Astrocyte of the hippocampus (primary cell): Measurements from ENCODE around the gene SUCLG2.

Source experiments
- DNase-seq: peaks from one replicate; pipeline ENCODE4 v3.0.0; 2011; ENCODE audit warnings: low read depth, low spot score

SUCLG2 gene

GRCh38 chr3:67458408-67458807 is 196.0 kb downstream of the SUCLG2 start:
- peak; percentile 16 for DNase-seq

GRCh38 chr3:67453628-67454027 is 200.8 kb downstream of the SUCLG2 start:
- no peak for DNase-seq

GRCh38 chr3:67450153-67450552 is 204.3 kb downstream of the SUCLG2 start:
- no peak for DNase-seq

GRCh38 chr3:67447393-67447792 is 207.0 kb downstream of the SUCLG2 start:
- DNase-seq: no peak

GRCh38 chr3:67437789-67438188 is 216.6 kb downstream of the SUCLG2 start:
- DNase-seq: no peak

- DNase-seq: no peak
Measured at GRCh38 chr3:67437090-67437489, 217.3 kb downstream of the SUCLG2 start.

- no peak for DNase-seq
Measured at GRCh38 chr3:67433109-67433508, 221.3 kb downstream of the SUCLG2 start.

GRCh38 chr3:67431887-67432286 is 222.5 kb downstream of the SUCLG2 start:
- DNase-seq: no peak

GRCh38 chr3:67423722-67424121 is 230.7 kb downstream of the SUCLG2 start:
- DNase-seq: no peak

- no peak for DNase-seq
Measured at GRCh38 chr3:67421912-67422311, 232.5 kb downstream of the SUCLG2 start.

- DNase-seq: no peak
Measured at GRCh38 chr3:67419779-67420178, 234.6 kb downstream of the SUCLG2 start.

- DNase-seq: no peak
Measured at GRCh38 chr3:67419218-67419529, 235.2 kb downstream of the SUCLG2 start.

GRCh38 chr3:67418426-67419217 is 235.8 kb downstream of the SUCLG2 start:
- peak; percentile 11 for DNase-seq

- DNase-seq: no peak
Measured at GRCh38 chr3:67416703-67417102, 237.7 kb downstream of the SUCLG2 start.

GRCh38 chr3:67415511-67415910 is 238.9 kb downstream of the SUCLG2 start:
- DNase-seq: peak; percentile 13

GRCh38 chr3:67414740-67415139 is 239.7 kb downstream of the SUCLG2 start:
- no peak for DNase-seq

GRCh38 chr3:67405193-67405592 is 249.2 kb downstream of the SUCLG2 start:
- DNase-seq: no peak

GRCh38 chr3:67402873-67403272 is 251.5 kb downstream of the SUCLG2 start:
- DNase-seq: no peak

GRCh38 chr3:67401921-67402320 is 252.5 kb downstream of the SUCLG2 start:
- no peak for DNase-seq

GRCh38 chr3:67400476-67400875 is 253.9 kb downstream of the SUCLG2 start:
- no peak for DNase-seq

GRCh38 chr3:67389176-67389575 is 265.2 kb downstream of the SUCLG2 start:
- no peak for DNase-seq

- no peak for DNase-seq
Measured at GRCh38 chr3:67388738-67389137, 265.7 kb downstream of the SUCLG2 start.

GRCh38 chr3:67386451-67386850 is 268.0 kb downstream of the SUCLG2 start:
- no peak for DNase-seq
